Lung (tissue), 12 donors: Measurements from ENCODE around the gene CDC5L. TPM values are rescaled to one million over a fixed set of nuclear protein-coding genes. Genes with fewer than 3 reads are reported as not detected.

Experiments used
- ATAC-seq: fragments of 200-7000 bp; cut with Tn5 transposase; one replicate; pipeline ENCODE4 v1.9.1; 2020; ENCODE audit warnings: moderate number of reproducible peaks; ENCODE audit not compliant: insufficient read depth, low FRiP score
- DNase-seq, 3 donors: peaks; one replicate each; pipeline ENCODE4 v3.0.0-alpha.2; 2013 to 2017
- H3K27ac ChIP-seq, 2 donors: one replicate each; pipeline ENCODE4 v1.5.1; 2013; ENCODE audit warnings: mild to moderate bottlenecking in 2 of 2, moderate library complexity in 2 of 2, control low read depth in 1 of 2, inconsistent platforms in 1 of 2, low read depth in 1 of 2, low read length in 1 of 2
- H3K27me3 ChIP-seq, 3 donors: one replicate each; pipeline ENCODE4 v1.5.1; 2013; ENCODE audit warnings: low read length in 2 of 3; ENCODE audit not compliant: control insufficient read depth in 3 of 3, insufficient read depth in 3 of 3
- H3K36me3 ChIP-seq, 4 donors: one replicate each; pipeline ENCODE4 v1.5.1; 2013; ENCODE audit warnings: low read length in 4 of 4, mild to moderate bottlenecking in 1 of 4, moderate library complexity in 1 of 4; ENCODE audit not compliant: control insufficient read depth in 4 of 4, insufficient read depth in 4 of 4
- H3K4me1 ChIP-seq, 5 donors: one replicate each; pipeline ENCODE4 v1.5.1; 2013; ENCODE audit warnings: low read length in 5 of 5, mild to moderate bottlenecking in 2 of 5, moderate library complexity in 1 of 5; ENCODE audit not compliant: control insufficient read depth in 5 of 5, insufficient read depth in 5 of 5
- H3K4me3 ChIP-seq: one replicate; pipeline ENCODE4 v1.5.1; 2013; ENCODE audit warnings: mild to moderate bottlenecking, control low read depth, moderate library complexity
- H3K9ac ChIP-seq, 2 donors: one replicate each; pipeline ENCODE4 v1.5.1; 2013; ENCODE audit warnings: low read length in 2 of 2, control low read depth in 1 of 2; ENCODE audit not compliant: insufficient read depth in 1 of 2
- H3K9me3 ChIP-seq, 4 donors: one replicate each; pipeline ENCODE4 v1.5.1; 2013; ENCODE audit warnings: low read length in 3 of 4, mild to moderate bottlenecking in 1 of 4, moderate library complexity in 1 of 4; ENCODE audit not compliant: control insufficient read depth in 4 of 4, insufficient read depth in 3 of 4
- WGBS, 2 donors: extraction: QIAGEN DNeasy Blood & Tissue Kit; methylation state at CpG; one replicate each; pipeline ENCODE4 v1.1.7; 2013; 5-methylcytosine and 5-hydroxymethylcytosine counted together
- polyA plus RNA-seq, 2 donors: library from polyadenylated mRNA; stranded (reverse); fragments of 200-250 nt; gene quantifications; one replicate each; pipeline ENCODE4 v1.2.1, GENCODE V29; 2013
- total RNA-seq, 2 donors: library from RNA; depleted of rRNA in 1 of 2; stranded (reverse); fragments of >200 nt in 1 of 2; gene quantifications; one replicate each; pipeline ENCODE4 v1.2.1, GENCODE V29; 2014 to 2021
- TF ChIP-seq, protein P1 (sequence below): IDR thresholded peaks from 2 replicates; pipeline ENCODE4 v1.5.1; 2012; ENCODE audit warnings: mild to moderate bottlenecking; ENCODE audit errors: control extremely low read depth, extremely low read depth
- donor health status: control.
- donor health status: control.
- donor health status: Bipolar disorder and iron deficiency.
- donor health status: healthy.
- donor health status: DM: yes; HTN: yes; CAD: no.

CDC5L gene
- total and polyA plus RNA-seq, 4 donors, result 5.1 to 26.8 (median 11.3) TPM

DNA sequence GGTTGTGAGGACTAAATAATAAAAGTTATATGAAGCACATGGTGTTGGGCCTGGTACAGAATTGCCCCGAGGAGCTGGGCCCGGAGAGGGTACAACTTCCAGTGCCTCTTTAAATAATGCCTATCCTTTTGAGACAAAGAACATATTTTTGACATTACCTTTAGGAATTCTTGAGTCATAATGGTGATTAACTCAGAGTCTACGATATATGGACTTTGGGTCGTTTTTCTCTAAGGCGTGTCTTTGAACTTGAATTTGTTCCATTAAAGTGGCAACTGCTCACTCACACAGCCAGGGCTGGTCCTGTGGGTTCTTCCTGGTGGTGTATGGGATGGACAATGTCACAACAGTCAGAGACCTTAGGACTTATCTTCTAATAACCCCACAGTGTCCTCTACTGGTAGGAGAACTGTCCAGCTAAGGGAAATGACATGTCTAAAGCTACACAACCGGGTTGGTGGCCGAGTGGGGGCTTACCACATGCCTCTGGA is 106.5 kb downstream of the CDC5L start:
- Histone ChIP-seq H3K9me3 (no peaks in the 10 kb centered on the region), H3K9ac (no peak overlapping the region), H3K27ac (no peak overlapping the region), H3K4me3 (no peak overlapping the region), H3K27me3 (peaks cover 0 to 2% (median 0%) of the 10 kb centered on the region in 3 donors), H3K4me1 (peaks cover 0 to 10% (median 4%) of the 10 kb centered on the region in 5 donors), H3K36me3 (no peaks in the 10 kb centered on the region)
- WGBS, 2 donors, result 75 to 81% methylated on average over 7 of the region's 7 CpGs
- DNase-seq, result no peak
- no peak for ATAC-seq
- TF ChIP-seq, protein P1, sequence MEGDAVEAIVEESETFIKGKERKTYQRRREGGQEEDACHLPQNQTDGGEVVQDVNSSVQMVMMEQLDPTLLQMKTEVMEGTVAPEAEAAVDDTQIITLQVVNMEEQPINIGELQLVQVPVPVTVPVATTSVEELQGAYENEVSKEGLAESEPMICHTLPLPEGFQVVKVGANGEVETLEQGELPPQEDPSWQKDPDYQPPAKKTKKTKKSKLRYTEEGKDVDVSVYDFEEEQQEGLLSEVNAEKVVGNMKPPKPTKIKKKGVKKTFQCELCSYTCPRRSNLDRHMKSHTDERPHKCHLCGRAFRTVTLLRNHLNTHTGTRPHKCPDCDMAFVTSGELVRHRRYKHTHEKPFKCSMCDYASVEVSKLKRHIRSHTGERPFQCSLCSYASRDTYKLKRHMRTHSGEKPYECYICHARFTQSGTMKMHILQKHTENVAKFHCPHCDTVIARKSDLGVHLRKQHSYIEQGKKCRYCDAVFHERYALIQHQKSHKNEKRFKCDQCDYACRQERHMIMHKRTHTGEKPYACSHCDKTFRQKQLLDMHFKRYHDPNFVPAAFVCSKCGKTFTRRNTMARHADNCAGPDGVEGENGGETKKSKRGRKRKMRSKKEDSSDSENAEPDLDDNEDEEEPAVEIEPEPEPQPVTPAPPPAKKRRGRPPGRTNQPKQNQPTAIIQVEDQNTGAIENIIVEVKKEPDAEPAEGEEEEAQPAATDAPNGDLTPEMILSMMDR, result no peak

DNA sequence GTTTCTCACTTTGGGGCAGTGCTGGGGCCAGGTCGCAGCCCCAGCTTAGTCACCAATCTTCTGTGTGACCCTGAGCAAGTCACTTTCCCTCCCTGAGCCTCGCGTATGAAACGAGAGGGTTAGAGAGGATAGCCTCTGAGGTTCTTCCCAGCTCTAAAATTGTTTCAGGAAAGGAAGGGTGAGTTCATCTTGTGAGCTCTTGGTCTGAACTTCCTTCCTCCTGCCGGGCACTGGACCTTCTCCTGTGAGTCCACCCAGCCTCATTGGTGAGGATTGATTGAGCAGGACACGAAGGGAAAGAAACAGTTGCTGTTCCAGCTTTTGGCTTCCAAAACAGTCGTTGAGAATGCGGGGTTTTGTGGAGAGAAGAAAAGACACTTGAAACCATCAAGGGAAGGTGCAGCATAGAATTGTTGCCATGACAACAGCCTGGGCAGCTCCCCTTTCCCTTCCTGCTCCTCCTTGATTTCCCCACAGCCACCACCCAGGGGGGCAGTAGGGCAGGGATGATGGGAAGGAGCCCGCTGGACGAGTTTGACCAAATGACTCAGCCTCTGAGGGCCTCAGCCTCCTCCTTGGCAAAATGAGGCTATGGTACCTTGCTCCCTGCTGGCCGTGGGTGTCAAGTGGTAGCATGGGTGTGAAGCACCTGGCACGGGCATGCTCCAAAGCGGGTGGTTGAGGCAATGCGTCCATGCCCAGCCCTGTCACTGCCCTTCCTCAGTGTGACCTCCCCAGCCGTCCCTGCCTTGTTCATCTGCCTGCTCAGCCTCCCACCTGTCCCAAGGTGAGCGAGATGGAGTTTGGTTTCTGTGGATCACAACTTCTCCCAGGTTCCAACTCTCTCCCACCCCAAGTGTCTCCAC is 107.8 kb downstream of the CDC5L start:
- Histone ChIP-seq H3K9me3 (peaks cover 0 to 6% (median 0%) of the 10 kb centered on the region in 4 donors), H3K4me1 (peaks cover 0 to 5% (median 3%) of the 10 kb centered on the region in 5 donors), H3K27me3 (peaks cover 0 to 2% (median 0%) of the 10 kb centered on the region in 3 donors), H3K27ac (no peak overlapping the region), H3K4me3 (no peak overlapping the region), H3K9ac (no peak overlapping the region), H3K36me3 (no peaks in the 10 kb centered on the region)
- TF ChIP-seq, protein P1, result no peak
- ATAC-seq (no peak), DNase-seq (no peak)
- WGBS, 2 donors, result 68 to 75% methylated on average over 16 of the region's 16 CpGs

DNA sequence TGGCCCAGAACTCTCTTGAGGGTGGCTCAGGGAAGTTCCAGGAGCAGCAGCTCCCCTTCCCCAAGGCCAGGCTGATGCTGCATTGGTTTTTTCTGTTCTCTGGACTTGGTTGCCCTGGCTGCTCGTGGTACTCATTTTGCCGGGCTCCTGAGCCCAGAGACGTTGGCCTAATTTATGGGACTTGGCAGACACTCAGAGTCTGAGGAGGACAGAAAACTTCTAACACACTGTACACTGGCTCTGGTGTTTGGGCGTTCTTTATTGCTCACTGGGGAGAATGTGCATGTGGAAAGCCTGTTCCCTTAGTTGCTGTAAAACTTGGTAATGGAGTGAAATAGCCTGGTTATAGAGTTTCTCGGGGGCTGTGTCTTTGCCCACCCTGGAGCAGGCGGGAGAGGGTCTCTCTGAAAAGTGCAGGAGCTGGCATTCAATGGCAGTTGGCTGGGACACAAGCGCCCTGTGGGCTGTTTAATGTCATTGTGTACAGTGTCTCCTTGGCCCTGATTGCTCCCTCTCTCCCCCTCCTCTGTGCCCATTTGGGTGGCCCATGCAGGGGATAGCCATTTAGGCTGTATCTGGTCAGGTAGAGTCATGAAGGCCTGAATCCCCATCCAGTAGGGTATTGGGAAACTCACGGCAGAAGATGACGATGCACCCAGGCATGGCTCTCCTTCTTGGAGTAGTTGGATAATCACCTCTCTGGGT is 109.3 kb downstream of the CDC5L start:
- TF ChIP-seq, protein P1, result no peak
- no peak overlapping the region for H3K9ac ChIP-seq
- DNase-seq (no peak), ATAC-seq (no peak)
- H3K9me3 ChIP-seq, result peaks cover 0 to 10% (median 0%) of the 10 kb centered on the region in 4 donors
- peaks cover 0 to 2% (median 0%) of the 10 kb centered on the region in 3 donors for H3K27me3 ChIP-seq
- 86 to 94% methylated on average over 9 of the region's 9 CpGs for WGBS, 2 donors
- no peak overlapping the region for H3K27ac ChIP-seq
- H3K4me1 ChIP-seq, result no peaks in the 10 kb centered on the region
- no peak overlapping the region for H3K4me3 ChIP-seq
- no peaks in the 10 kb centered on the region for H3K36me3 ChIP-seq
